CD4-positive, CD25-positive, alpha-beta regulatory T cell (primary cell): ENCODE measurements around the gene C11orf21. TPM values are rescaled to one million over a fixed set of nuclear protein-coding genes. Genes with fewer than 3 reads are reported as not detected.

ENCODE experiments used
- ATAC-seq, 2 donors: fragments of 150-1000 bp; cut with Tn5 transposase; one replicate each; pipeline ENCODE4 v1.10.0; 2021; ENCODE audit warnings: low read depth in 2 of 2, moderate number of reproducible peaks in 2 of 2, moderate library complexity in 1 of 2
- DNase-seq, 3 donors: peaks; one replicate each; pipeline versions ENCODE4 v3.0.0 to v3.0.0-alpha.2; 2012 to 2022; ENCODE audit warnings: mixed read lengths in 1 of 3
- H3K27ac ChIP-seq: one replicate; pipeline ENCODE4 v1.7.0; 2013; ENCODE audit warnings: mild to moderate bottlenecking, low read length; ENCODE audit not compliant: insufficient read depth, poor library complexity, severe bottlenecking
- H3K27me3 ChIP-seq: one replicate; pipeline ENCODE4 v1.7.0; 2013; ENCODE audit warnings: low read length; ENCODE audit not compliant: control insufficient read depth, insufficient read depth
- H3K36me3 ChIP-seq: one replicate; pipeline ENCODE4 v1.7.0; 2013; ENCODE audit warnings: mild to moderate bottlenecking, low read length, moderate library complexity; ENCODE audit not compliant: control insufficient read depth, insufficient read depth
- H3K4me1 ChIP-seq: 2 replicates; pipeline ENCODE4 v1.7.0; 2013; ENCODE audit warnings: mild to moderate bottlenecking, low read length; ENCODE audit not compliant: insufficient read depth, control insufficient read depth, poor library complexity, severe bottlenecking
- H3K4me3 ChIP-seq: one replicate; pipeline ENCODE4 v1.7.0; 2013; ENCODE audit warnings: low read depth, mild to moderate bottlenecking, low read length, moderate library complexity
- H3K9me3 ChIP-seq, 2 experiments: 1 replicate in 1 of 2; 2 replicates in 1 of 2; pipeline ENCODE4 v1.7.0; 2013; ENCODE audit warnings: low read length in 2 of 2, mild to moderate bottlenecking in 1 of 2, moderate library complexity in 1 of 2; ENCODE audit not compliant: control insufficient read depth in 2 of 2
- H3K27ac Mint-ChIP-seq, 3 donors: one replicate each; pipeline ENCODE4 v1.8.0; 2020 to 2022; ENCODE audit warnings: mild to moderate bottlenecking in 3 of 3, mixed read lengths in 3 of 3, moderate library complexity in 2 of 3
- H3K27me3 Mint-ChIP-seq: one replicate; pipeline ENCODE4 v1.8.0; 2022; ENCODE audit warnings: mild to moderate bottlenecking, mixed read lengths
- H3K36me3 Mint-ChIP-seq: one replicate; pipeline ENCODE4 v1.8.0; 2020; ENCODE audit warnings: mixed read lengths
- H3K4me1 Mint-ChIP-seq, 4 donors: one replicate each; pipeline ENCODE4 v1.8.0; 2020 to 2022; ENCODE audit warnings: mixed read lengths in 4 of 4, mild to moderate bottlenecking in 1 of 4
- H3K4me3 Mint-ChIP-seq, 4 donors: one replicate each; pipeline ENCODE4 v1.8.0; 2020 to 2022; ENCODE audit warnings: mild to moderate bottlenecking in 4 of 4, mixed read lengths in 4 of 4, moderate library complexity in 3 of 4
- H3K9me3 Mint-ChIP-seq, 7 donors: one replicate each; pipeline ENCODE4 v1.8.0; 2020 to 2022; ENCODE audit warnings: mixed read lengths in 7 of 7, mild to moderate bottlenecking in 3 of 7, moderate library complexity in 2 of 7
- polyA plus RNA-seq, 4 donors: library from polyadenylated mRNA; unstranded; fragments of 300-500 nt; fragmentation: Illumina TruSeq; gene quantifications; one replicate each; pipeline ENCODE4 v1.2.3, GENCODE V29; 2021
- total RNA-seq: library from RNA; stranded (reverse); gene quantifications from one replicate; pipeline ENCODE4 v1.2.3, GENCODE V29; 2022

C11orf21 gene
- total and polyA plus RNA-seq, 5 donors from 2014 or later = 11.9 to 41.8 (median 16.8) TPM

DNA sequence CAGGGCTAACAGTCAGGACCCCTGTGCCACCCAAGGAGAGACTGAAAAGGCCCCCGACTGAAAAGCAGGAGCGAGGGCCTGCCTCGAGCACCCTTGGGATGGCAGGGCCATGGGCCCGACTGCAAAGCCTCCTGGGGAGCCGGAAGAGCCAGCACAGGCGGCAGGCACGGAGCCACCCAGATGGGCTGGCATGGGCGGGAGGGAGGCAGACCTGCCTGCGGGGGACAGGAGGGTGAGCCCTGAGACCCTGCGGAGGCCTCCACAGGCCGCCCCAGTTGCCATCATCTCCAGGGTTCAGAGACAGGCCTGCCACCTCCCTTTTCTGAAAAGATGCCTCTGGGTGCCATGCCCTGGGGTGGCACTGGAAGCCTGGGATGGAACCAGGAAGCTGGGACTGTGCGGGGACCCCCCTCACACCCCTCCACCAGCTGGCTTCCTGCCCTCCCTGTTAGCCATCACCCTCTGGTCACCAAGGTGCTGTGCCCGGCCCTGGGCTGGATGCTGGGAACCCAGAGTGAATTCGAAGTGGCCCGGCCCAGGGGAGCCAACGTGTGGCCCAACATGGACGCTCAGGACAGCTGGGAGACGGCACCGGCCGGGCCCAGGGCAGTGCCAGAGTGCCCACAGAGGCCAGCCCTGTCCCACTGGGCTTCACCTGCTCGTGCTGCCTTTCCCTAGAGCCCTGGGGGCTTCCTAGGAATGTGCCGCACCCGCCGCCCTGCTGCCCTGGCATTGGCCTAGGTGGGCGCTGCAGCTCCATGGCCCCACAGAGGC, 13.9 kb upstream of the C11orf21 start:
- peaks cover 4% of the 10 kb centered on the region for H3K4me1 ChIP-seq
- ATAC-seq = no peak
- no peaks in the 10 kb centered on the region for H3K9me3 ChIP-seq
- no peak for DNase-seq
- Mint-ChIP-seq H3K9me3 (no peaks in the 10 kb centered on the region), H3K27ac (no peak overlapping the region), H3K4me3 (no peak overlapping the region), H3K27me3 (no peaks in the 10 kb centered on the region), H3K36me3 (peaks cover 7% of the 10 kb centered on the region), H3K4me1 (peaks cover 0 to 11% (median 0%) of the 10 kb centered on the region in 4 donors)
- no peaks in the 10 kb centered on the region for H3K27me3 ChIP-seq
- H3K27ac ChIP-seq = no peak overlapping the region
- H3K4me3 ChIP-seq = no peak overlapping the region
- no peaks in the 10 kb centered on the region for H3K36me3 ChIP-seq

DNA sequence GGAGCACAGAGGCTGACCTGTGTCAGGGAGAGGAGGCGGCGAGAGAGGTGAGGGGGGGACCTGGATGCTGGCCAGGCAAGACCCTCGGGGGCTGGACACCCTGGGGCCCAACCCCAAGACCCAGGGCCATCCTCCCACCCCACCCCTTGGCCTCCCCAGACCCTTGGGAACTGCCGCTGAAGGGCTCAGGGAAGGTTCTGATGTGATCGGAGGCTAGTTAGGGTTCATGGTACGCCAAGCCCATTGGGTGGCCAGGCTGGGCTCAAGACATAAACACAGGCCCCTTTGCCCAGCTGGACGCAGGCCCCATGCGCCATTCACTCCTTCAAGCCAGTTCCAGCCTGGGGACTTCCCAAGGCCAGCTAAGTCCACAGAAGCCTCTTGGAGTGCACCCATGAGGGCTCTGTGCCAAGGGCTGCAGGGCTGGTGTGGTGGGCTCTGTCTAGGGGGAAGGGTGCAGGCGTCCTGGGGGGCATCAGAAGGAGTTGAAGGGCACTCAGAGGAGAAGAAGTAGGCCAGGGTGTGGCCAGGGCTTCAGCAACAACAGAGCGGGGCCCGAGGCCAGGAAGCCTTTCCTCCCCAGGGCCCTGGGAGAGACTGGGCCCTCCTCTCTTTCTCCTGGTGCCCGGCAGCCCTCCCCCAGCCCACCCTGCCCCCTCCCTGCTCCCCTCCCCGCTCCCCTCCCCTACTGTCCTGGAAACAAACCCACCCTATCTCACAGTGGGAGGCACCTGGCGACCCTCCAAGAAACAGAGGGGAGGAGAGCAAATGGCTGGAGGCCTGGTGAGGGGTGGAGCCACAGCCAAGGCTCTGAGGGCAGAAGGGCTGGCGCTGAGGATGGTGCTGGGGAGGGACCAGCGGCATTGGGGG, 13.0 kb upstream of the C11orf21 start:
- no peaks in the 10 kb centered on the region for H3K36me3 ChIP-seq
- no peaks in the 10 kb centered on the region for H3K27me3 ChIP-seq
- DNase-seq (peak in 1 of 3 donors; percentile 8), ATAC-seq (no peak)
- Mint-ChIP-seq H3K27ac (no peak overlapping the region), H3K36me3 (peaks cover 7% of the 10 kb centered on the region), H3K27me3 (no peaks in the 10 kb centered on the region), H3K4me1 (peaks cover 0 to 11% (median 0%) of the 10 kb centered on the region in 4 donors), H3K4me3 (no peak overlapping the region), H3K9me3 (no peaks in the 10 kb centered on the region)
- H3K4me3 ChIP-seq = no peak overlapping the region
- H3K27ac ChIP-seq = no peak overlapping the region
- H3K4me1 ChIP-seq = peaks cover 4% of the 10 kb centered on the region
- no peaks in the 10 kb centered on the region for H3K9me3 ChIP-seq

DNA sequence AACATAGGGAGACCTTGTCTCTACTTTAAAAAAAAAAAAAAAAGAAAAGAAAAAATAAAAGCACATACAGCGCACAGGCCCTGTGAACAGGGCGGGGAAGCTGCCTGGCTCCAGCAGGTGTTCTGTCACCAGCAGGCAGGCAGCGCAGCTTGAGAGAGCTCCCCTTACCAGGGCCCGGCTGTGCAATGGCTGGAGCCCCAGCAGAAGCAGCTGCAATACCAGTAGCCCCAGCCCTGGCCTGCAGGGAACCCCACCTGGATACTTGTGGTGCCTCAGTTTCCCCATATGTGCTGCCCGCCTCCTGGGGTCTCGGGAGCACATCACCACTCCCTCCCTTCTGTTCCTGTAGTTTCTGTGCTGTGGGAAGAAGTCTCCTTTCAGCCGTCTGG, 12.4 kb upstream of the C11orf21 start:
- H3K4me3 Mint-ChIP-seq = no peak overlapping the region
- H3K27ac ChIP-seq = no peak overlapping the region
- H3K27me3 ChIP-seq = no peaks in the 10 kb centered on the region
- no peak overlapping the region for H3K27ac Mint-ChIP-seq
- H3K27me3 Mint-ChIP-seq = no peaks in the 10 kb centered on the region
- no peak overlapping the region for H3K4me3 ChIP-seq
- H3K36me3 Mint-ChIP-seq = peaks cover 7% of the 10 kb centered on the region
- no peaks in the 10 kb centered on the region for H3K36me3 ChIP-seq
- H3K4me1 ChIP-seq = peaks cover 4% of the 10 kb centered on the region
- H3K4me1 Mint-ChIP-seq = peaks cover 0 to 11% (median 0%) of the 10 kb centered on the region in 4 donors
- DNase-seq (peak in 1 of 3 donors; percentile 12), ATAC-seq (no peak)
- H3K9me3 ChIP-seq = no peaks in the 10 kb centered on the region
- no peaks in the 10 kb centered on the region for H3K9me3 Mint-ChIP-seq

DNA sequence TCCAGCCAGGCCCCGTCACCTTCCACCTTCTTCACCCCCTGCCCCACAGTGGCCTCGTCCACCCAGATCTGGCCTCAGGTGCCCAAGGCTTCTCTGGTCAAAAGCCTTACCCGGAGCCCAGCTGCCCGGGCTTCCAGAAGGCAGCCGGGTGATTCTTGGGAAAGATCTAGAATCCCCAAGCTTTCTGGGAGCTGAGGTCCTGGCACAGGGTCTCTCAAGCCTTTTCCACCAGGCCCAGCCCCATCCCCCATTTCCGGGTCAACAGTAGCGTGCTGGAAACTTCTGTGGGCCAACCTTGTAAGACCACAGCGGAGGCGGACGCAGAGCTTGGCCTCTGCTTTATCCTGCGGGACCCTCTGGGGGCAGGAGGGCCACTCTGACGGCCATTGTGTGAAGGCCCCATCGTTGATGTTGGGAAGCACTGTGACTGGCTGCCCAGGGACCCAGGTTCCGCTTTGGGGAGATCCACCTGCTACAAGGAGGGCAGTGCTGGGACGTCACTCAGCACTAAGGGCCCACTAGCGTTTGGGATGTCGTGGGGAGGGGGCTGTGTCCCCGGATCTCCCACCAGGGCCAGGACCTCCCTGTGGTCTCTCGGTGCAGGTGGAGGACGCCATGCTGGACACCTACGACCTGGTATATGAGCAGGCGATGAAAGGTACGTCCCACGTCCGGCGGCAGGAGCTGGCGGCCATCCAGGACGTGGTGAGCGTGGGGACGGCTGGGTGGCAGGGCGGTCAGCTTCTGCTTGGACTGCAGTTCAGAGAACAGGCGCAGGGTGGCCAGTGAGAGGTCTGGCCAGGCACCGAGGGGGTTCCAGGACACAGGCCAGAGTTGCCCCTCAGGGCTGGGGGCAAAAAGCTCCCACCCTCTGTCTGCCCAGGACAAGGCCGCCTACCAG, 11.6 kb upstream of the C11orf21 start:
- no peak for DNase-seq
- peaks cover 7% of the 10 kb centered on the region for H3K36me3 Mint-ChIP-seq
- no peaks in the 10 kb centered on the region for H3K27me3 Mint-ChIP-seq
- Histone ChIP-seq H3K4me3 (no peak overlapping the region), H3K36me3 (no peaks in the 10 kb centered on the region), H3K4me1 (peaks cover 4% of the 10 kb centered on the region), H3K9me3 (no peaks in the 10 kb centered on the region), H3K27me3 (no peaks in the 10 kb centered on the region), H3K27ac (no peak overlapping the region)
- H3K4me3 Mint-ChIP-seq = no peak overlapping the region
- no peak for ATAC-seq
- peaks cover 0 to 11% (median 0%) of the 10 kb centered on the region in 4 donors for H3K4me1 Mint-ChIP-seq
- H3K27ac Mint-ChIP-seq = no peak overlapping the region
- no peaks in the 10 kb centered on the region for H3K9me3 Mint-ChIP-seq

DNA sequence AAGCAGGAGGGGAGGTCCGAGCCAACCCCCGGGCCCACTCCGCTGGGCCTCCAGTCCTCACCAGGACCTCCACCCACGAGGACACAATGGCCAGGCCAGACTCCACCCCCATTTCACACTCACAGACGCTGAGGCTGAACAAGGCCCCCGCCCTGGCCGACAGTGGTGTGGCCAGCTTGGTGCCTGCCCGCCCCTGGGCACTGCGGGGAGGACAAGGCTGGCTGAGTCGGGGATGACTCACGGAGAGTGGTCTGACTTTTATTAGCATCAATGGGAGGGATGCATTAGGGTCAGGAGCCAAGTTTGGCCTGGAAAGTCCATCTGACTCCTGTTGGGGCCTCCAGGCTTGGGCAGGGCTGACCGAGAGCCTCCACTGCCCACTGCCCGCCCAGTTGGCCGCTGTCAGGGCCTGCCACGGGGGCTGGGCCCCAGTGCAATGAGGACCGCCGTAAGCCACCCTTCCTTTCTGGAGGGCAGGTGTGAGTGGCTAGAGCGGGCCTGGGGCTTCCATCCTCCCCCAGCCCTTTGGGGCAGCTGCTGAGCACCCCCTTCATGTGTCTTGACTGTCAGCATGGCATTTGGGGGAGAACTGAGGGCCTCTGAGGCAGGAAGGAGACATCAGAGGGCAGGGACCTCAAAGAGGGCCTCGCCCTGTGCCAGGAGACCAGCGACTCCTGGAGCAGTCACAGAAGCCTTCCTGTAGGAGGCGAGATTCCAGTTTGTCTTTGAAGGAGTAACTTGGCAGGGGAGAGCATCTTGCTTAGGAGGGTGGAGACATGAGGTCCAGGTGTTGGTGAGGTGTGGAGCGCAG, 10.7 kb upstream of the C11orf21 start:
- Mint-ChIP-seq H3K4me3 (no peak overlapping the region), H3K4me1 (peaks cover 0 to 13% (median 3%) of the 10 kb centered on the region in 4 donors), H3K27me3 (no peaks in the 10 kb centered on the region), H3K9me3 (no peaks in the 10 kb centered on the region), H3K27ac (peak overlapping the region in 1 of 3 donors; percentile 29), H3K36me3 (peaks cover 4% of the 10 kb centered on the region)
- ATAC-seq = no peak
- Histone ChIP-seq H3K9me3 (no peaks in the 10 kb centered on the region), H3K27ac (no peak overlapping the region), H3K4me1 (peaks cover 7% of the 10 kb centered on the region), H3K4me3 (no peak overlapping the region), H3K36me3 (no peaks in the 10 kb centered on the region), H3K27me3 (no peaks in the 10 kb centered on the region)
- DNase-seq = peak in 1 of 3 donors; percentile 21

DNA sequence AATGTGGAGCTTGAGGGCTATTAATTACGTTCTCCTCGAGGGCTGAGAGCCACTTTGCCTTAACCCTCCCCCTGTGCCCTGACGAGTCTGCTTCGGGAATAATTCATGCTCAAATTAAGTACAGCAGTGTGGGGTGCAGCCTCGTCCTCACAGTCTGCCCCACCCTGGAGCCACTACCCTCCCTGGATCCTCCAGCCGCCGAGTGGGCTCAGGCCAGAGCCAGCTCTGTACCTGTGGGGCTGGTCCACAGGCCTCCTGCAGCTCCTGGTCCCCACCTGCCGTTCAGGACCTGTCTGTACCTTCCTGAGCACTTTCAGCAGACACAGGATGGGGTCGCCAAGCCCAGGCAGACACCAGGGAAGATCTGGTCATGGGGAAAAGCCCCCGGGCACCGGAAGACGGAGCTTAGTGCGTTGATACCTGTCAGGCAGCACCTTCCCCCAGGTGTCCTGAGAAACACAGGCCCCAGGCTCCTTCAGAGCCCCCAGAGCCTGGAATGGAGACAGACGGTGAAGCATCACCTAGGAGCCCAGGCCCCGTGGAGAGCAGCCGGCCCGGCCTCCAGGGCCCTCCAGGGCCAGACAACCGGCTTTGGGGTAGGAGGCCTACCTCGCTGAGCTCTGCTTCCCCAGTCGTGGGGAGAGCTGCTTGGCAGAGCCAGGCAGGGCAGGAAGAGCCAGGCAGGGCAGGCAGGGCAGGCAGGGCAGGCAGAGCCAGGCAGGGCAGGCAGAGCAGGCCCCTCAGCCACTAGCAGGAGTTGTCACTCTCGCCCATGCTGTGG, 9.8 kb upstream of the C11orf21 start:
- H3K27ac ChIP-seq = no peak overlapping the region
- Mint-ChIP-seq H3K4me3 (no peak overlapping the region), H3K9me3 (no peaks in the 10 kb centered on the region), H3K36me3 (no peaks in the 10 kb centered on the region), H3K27ac (peak overlapping the region in 1 of 3 donors; percentile 29), H3K4me1 (peaks cover 0 to 13% (median 3%) of the 10 kb centered on the region in 4 donors), H3K27me3 (no peaks in the 10 kb centered on the region)
- ATAC-seq (no peak), DNase-seq (no peak)
- H3K4me3 ChIP-seq = no peak overlapping the region
- H3K4me1 ChIP-seq = peaks cover 16% of the 10 kb centered on the region
- no peaks in the 10 kb centered on the region for H3K9me3 ChIP-seq
- H3K36me3 ChIP-seq = no peaks in the 10 kb centered on the region
- no peaks in the 10 kb centered on the region for H3K27me3 ChIP-seq
